HG03565 (cell line): Measurements from ENCODE around the gene ADGRD1.
"Not testable (repeated sequence)": the region's sequence is repeated elsewhere in the genome, so short reads cannot be mapped to it uniquely, and the experiment has no call there.

Experiments
- ATAC-seq: cut with Tn5 transposase; IDR thresholded peaks from one replicate; pipeline ENCODE4 v1.9.1; 2021; ENCODE audit warnings: mild to moderate bottlenecking, moderate library complexity; ENCODE audit not compliant: unreplicated experiment

The ADGRD1 gene

DNA sequence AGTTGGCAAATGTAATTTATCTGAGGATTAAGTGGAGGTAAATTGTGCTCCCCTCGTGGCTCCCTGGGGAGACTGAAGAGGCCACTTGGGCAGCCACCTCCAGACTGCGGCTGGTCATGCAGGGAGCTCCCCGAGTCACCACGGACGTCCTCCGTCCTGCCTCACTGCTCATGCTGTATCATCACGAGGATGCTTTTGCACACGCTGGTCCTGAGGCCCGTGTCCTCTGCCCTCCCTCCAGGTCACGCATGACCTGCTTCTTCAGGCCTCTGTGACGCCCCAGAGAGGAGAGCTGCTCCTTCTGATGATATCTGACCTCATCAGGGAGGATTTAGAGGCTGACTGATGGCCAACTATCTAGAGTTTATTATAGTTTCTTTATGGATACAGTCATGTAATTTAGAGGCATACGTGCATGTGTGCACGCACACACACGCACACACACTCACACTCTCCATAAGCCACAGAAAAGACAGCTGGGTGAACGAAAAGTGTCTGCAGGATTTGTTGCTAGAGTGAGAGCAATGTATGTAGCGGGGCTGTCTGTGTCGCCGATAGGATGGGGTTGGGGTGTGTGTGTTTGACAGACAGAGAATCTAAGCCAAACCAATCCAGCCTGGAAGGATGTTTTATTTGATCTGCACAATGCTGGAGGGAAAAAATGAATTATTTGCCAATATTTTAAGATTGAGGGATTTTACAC lies 160.0 kb downstream of the ADGRD1 start:
- no peak for ATAC-seq

DNA sequence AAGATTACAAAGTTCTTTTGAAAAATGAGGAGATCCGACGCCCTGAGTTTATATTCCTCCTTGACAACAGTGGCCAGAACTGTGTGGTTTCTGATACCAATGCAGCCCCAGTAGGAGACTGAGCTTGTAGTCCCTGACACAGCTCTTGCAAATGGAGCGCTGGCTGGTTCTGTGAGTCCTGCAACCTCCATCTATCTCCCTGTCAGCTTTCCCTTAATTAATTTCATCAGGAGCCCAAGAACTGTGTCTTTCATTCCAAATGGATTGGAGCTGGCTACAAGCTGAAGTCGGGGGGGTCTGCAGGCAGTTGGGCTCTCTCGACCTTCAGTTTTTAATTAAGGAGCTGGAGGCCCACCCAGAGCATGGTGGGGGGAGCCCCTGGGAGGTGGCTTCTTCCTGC lies 160.6 kb downstream of the ADGRD1 start:
- ATAC-seq: no peak

DNA sequence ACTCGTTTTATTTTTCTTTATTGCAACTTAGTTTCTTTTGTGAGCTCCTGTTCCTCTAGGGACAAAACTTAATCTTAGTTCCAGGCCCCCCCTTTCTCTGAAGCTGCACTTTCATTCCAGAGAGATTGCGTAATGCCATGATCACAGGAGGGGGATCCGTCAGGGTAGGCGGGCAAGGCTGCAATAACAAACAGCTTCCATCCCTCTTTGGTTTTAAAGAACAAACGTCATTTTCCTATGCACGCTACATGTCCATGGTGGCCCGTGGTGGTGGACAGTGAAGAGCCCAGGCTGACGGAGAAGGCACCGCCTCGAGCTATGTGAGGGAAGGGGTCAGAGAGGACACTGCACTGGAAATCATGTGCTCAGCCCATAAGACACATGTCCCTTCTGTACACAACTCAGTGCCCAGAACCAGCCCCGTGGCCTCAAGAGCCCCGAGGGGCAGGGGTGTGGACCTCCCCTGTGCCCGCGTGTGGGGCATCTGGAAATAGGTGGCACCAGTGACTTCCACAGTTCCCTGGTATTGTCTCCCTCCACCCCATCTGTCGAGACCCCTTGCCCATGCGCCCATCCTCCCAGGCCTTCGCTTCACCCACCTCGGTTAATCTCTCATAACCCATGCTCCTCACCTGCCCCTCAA lies 161.4 kb downstream of the ADGRD1 start:
- ATAC-seq: no peak

DNA sequence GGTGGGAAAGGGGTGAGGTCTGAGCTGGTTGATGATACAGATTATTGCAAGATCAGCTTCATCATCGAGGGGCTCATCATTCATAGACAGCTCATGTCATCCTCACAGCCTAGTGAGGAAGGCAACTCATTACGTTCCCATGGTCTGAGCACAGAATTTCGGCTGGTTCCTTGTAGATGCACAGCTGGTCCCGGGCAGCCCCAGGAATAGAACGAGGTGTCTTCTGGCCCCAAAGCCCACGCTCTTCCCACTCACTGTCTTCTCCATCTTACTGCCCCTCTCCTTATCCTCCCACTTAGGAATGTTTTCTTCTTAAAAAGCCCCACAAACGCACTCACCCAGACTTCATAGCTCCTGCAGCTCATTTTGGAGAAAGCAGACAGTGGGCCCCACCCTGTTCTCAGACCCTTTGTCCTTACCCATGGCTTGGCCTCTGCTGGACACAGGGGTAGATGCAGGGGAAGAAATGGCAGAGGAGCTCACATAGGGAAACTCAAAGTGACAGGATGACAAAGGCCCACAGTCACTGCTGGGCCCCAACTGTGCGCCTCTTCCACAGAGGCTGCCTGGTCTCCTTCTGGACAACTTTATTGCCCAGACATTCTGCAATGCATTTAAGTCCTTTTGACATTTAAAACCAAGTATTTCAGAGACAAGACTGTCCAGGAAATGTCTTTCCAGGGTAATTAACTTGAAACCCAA lies 162.2 kb downstream of the ADGRD1 start:
- no peak for ATAC-seq

DNA sequence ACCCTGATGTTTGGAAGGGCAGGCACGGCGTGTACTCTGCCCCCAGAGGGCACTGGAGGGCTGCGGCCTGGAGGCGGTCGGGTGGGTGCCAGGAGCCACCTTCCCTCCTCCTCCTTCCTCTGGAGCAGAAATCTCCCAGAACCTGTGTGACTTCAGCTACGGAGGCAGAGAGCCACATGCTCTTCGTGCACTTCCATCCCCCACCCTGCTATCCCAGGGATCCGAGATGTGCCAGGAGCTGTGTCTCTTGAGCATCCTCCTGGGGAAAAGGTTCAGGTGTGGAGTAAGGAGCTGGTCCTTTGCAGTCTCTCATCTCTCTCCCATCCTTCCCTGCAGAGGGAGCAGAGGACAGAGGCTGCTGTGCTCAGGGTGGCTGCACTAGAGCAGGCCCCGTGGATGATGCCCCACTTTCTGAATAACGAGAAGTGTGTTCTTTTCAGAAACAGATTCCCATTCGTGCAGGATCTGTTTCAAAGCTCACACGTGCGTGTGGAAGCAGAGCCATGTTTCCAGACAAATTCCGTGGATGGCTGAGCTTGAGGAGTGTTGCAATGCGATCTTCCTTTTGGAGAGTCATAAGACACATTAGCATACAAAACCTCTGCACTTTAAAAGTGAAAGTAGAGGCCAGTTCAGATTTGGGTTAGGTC lies 162.9 kb downstream of the ADGRD1 start:
- no peak for ATAC-seq

DNA sequence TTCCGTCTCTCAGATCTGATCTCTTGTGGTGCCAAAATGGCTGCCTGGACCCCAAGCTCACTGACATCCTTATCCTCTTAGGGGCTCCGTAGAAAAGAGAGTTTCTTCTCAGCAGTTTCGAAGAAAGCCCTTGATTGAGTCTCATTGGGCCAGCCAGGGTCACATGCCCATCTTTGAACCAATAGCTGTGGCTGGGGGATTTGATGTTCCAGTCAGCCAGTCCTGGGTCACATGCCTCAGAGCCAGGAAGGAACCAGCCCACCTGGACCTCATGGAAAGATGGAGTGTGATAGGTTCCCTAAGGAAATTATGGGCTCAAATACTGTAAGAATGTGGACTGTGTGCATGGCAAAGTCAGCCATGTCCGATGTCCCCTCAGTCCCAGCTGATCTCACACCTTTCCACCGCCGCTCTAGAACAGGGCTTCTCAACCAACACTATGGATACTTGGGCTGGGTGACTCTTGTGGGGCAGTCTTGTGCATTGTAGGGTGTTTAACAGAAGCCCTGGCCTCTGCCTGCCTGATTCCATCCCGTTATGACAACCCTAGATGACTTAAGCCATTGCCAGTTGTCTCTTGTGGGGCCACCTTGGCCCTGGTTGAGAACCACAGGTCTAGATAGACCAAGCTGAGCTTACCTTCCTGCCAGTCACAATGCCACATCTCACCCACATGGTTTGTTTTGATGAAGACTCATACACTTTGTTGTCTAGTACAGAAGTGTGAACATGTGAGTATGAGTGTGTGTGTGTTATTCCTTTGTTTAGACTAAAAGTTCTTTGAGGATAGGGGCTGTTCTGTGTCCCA lies 163.9 kb downstream of the ADGRD1 start:
- ATAC-seq: no peak

DNA sequence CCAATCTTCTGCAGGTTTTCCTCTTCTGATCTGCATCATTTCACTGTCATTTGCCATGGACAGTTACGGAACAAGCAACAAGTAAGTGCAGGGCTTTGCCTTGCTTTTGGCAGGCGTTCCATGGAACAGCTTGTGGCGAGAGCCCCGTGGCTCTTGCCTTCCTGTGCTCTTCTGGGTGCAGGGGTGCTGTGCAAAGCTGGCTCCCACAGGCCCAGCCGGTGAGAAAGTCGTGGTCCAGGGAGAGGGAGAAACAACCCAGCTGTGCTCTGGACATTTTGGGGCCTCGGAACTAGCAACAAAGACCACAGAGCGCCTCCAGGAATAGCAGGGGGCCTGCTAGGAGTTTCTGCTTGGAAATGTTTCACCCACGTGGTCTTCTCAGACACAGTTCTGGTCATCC lies 164.7 kb downstream of the ADGRD1 start:
- no peak for ATAC-seq

DNA sequence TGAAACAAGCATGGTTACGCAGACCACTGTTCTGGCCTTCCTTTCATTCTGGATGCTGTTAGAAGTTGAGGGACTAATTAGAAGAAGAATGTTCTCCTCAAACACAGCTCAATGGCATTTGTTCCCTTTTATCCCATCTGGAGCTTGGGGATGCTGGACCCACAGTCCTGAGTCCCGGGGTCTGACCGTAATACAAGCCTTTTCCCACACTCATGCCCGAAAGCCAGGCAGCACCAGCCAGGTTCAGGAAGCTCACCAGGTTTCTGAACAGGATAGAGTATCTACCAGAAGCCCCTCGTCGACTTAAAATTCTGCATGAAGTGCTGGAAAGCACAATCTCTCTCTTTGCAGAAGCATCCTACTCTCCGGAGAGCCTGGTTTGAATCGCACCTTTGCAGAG lies 165.6 kb downstream of the ADGRD1 start:
- not testable (repeated sequence) for ATAC-seq

DNA sequence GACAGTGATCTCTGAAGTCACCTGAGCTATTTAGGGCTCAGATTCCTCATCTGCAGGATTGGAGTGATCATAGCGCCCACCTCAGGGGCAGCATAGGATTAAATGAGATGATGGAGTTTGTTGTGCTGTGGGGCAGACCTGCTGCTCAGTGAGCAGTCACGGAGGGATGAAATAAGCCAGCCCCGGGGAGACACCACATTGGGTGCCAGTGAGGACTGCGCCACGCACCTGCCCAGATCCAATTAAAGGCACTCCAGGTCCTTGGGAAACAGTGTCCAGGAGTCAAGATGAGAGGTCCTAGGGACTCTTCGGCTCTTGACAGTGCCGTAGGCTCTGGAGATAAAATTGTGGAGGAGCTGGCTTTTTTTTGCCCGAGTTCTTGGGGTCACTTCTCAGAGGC lies 166.2 kb downstream of the ADGRD1 start:
- no peak for ATAC-seq

DNA sequence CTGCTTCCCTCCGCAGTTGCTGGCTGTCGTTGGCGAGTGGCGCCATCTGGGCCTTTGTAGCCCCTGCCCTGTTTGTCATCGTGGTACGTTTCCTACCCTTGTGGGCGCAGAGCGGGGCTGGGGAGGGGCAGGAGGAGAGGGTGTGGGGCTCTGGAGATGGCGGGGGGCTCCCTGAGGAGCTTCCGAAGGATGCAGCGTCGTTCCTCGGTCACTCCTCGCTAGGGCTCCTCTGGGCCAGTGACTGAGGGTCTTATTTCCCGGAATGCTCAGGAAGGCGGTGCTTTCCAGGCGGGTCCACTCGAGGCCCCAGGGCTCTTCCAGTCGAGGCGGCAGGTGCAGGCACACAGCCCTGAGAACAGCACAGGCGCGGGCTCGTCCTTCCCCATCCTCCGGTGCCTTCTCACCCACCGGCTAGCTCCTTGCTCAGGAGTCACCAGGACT lies 167.1 kb downstream of the ADGRD1 start:
- ATAC-seq: no peak

DNA sequence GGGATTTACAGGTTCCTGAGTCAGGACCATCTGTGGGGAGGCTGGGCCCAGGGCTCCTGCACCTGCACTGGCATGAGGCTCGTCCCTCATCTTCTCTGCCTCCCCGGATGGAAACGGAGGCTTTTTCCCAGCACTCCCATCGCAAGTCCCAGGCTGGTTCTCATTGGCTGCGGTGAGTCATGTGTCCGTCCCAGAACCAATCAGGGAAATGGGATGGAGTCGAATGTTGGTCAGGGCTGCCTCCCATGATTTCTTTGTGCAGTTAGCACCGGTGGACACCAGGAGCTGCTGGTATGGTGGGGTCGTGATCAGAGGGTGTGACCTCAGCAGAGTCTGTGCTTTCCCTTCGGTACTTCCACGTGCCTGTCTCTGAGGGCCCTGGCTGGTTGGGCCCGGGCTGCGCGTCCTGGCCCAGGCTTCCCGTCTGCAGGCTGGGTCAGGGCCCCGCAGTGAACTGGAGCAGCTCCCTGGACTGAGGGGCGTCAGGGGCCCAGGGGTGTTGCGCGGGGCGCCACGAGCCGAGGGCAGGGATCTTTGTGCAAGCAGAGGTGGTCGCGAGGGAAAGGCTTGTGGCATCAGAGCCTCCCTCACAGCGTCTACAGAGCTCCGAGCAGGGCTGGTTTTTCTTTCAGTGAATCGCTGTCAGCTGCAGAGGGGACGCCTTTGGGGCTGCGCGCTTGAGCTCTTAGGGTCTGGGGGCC lies 168.1 kb downstream of the ADGRD1 start:
- no peak for ATAC-seq

DNA sequence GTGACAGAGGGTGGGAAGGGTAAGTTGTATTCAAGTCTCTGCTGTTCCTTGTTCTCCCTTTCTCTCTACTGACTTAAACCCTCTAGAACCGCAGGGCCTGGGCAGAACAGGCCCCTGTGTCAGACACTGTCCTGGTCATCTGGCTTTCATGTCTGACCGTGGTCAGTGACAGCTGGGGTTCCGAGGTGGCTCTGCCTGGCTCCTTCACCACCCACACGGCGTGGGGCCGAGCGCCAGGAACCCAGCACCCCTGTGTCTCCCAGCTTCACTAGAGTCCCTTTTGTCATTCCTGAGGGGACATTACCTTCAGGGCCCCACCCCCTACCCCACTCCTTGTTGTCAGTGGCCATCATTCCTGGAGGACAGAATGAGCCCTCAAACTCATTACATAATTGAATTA lies 168.9 kb downstream of the ADGRD1 start:
- ATAC-seq: no peak

DNA sequence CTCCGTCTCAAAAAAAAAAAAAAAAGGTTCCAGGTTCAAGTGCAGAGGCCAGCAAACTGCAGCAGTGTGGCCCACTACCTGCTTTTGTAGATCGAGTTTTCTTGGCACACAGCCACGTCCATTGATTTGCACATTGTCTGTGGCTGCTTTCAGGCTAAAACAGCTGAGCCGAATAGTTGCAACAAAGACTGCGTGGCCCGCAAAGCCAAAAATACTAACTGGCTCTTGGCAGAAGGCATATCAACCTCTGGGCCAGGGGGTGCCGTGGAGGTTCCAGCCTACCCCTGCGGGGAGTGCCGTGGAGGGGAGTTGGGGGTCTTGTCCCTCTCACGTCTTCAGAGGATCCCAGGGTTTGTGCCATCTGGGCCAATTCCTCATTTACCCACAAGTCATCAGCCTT lies 170.1 kb downstream of the ADGRD1 start:
- ATAC-seq: no peak

DNA sequence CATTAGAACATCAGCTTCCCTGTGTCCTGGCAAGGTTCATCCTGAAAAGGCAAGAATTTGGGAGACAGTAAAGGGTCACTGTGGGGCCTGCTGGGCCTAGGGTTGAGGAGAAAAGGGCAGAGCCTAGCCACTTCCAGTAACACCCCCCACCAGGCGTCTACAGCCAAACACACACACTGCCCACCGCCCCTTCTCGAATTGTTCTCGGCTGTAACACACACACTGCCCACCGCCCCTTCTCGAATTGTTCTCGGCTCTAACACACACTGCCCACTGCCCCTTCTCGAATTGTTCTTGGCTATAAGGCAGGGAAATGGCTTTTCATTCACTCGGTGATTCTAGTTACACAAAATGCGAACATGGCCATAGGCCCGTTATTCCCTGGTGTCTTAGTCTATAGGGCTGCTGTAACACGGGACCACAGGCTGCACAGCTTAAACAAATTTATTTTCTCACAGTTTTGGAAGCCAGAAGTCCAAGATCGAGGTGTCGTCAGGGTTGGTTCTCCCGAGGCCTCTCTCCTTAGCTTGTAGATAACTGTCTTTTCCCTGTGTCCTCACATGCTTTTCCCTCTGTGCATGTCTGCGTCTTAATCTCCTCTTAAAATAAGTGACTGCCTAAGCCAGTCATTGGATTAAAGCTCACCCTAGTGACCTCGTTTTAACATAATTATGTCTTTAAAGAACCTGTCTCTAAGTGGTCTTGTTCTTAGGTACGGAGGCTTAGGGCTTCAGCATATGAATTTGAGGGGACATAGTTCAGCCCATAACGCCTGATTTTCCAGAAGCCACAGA lies 171.0 kb downstream of the ADGRD1 start:
- ATAC-seq: no peak

DNA sequence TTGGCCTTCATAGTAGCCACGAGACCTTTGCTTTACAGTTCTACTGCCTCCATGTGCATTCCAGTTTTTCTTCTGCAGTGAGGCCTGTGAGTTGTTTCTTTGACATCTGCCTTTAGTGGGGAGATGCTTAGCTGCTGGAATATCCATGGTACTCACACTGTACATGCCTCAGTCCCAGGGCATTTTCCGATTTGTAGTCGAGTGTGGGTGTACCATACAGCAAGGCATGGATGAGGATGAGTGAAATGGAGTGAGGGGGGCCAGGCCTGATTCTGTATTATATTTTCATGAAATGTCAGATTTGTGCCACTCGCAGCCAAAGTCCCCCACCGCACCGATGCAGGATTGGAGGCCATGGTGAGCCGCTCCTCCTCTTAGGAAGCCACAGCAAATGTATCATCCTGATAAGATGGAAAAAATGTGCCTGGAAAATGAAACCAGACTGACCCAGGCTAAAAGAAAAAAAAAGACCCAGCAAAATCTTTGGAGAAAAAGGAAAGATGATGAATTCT lies 173.0 kb downstream of the ADGRD1 start:
- ATAC-seq: no peak

DNA sequence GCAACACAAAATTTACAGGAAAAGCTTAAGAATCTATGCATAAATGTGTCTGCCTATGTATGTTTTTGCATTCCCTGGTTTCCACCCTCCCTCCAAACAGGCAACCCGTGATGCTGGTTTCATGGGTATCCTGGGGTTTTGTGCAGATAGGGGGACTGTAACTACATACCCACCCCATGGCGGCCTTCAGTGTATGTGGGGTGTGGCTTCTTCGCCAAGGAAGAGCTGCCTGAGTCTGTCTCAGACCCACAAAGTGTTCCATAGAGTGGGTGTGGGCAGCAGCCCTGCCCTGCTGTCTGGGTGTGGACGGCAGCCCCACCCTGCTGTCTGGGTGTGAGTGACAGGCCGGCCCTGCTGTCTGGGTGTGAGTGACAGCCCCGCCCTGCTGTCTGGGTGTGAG lies 174.8 kb downstream of the ADGRD1 start:
- ATAC-seq: no peak

DNA sequence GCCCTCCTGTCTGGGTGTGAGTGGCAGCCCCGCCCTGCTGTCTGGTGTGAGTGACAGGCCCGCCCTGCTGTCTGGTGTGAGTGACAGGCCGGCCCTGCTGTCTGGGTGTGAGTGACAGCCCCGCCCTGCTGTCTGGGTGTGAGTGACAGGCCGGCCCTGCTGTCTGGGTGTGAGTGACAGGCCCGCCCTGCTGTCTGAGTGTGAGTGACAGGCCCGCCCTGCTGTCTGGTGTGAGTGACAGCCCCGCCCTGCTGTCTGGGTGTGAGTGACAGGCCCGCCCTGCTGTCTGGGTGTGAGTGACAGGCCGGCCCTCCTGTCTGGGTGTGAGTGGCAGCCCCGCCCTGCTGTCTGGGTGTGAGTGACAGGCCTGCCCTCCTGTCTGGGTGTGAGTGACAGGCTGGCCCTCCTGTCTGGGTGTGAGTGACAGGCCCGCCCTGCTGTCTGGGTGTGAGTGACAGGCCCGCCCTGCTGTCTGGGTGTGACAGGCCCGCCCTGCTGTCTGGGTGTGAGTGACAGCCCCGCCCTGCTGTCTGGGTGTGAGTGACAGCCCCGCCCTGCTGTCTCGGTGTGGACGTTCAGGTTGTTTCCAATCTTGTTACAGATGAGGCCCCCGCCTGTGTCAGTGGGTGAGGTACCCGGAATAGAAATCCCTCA lies 175.4 kb downstream of the ADGRD1 start:
- ATAC-seq: not testable (repeated sequence)

DNA sequence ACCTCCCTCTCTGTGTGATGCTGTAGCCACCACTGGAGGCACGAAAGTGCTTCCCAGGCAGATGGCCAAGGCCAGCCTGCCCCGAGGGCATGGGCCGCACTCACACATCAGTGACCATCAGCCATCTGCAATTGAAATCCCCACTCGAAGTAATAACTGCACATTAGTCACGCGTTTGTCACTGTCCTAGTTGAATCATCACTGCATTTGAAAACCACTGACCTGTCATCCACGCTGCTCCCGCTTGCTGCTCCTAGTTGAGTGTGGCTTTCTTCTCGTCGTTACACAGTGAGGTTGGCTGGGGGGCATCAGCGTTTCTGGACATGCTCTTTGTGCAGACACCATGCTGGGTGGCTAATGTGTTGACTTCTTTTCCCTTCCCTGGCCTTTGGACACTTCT lies 176.1 kb downstream of the ADGRD1 start:
- no peak for ATAC-seq
